Parietal lobe (tissue), 1 donor: ENCODE data around the gene ZSCAN16. TPM values are rescaled to one million over a fixed set of nuclear protein-coding genes. Genes with fewer than 3 reads are reported as not detected.

Source experiments
- total RNA-seq: library from RNA; depleted of rRNA; stranded (reverse); fragments of >200 nt; gene quantifications from one replicate; pipeline ENCODE4 v1.2.3, GENCODE V29; 2014

ZSCAN16 gene
- total RNA-seq, result 24.4 TPM

GRCh38 chr6:28124350-28124970 is at the start of gene ZSCAN16:
Gene ZSCAN16, plus strand, starts transcription at chr6:28124609. Its CDS starts 835 bp downstream, at chr6:28125444.

GRCh38 chr6:28080381-28080630 is 44.1 kb upstream of the ZSCAN16 start, which contains the start of gene ZNF165:
Gene ZNF165, plus strand, starts transcription at chr6:28080568. Its CDS starts 4,913 bp downstream, at chr6:28085481.

GRCh38 chr6:28141500-28142329 is 17.3 kb downstream of the ZSCAN16 start, which contains the start of gene ZKSCAN8:
Gene ZKSCAN8, plus strand, starts transcription at chr6:28141883. Its CDS starts 6,525 bp downstream, at chr6:28148408.

Other genes starting within 250 kb of the ZSCAN16 start
- gene OR2B2, start 212.2 kb upstream of the ZSCAN16 start, total RNA-seq, result not detected
- gene OR2B6, start 167.4 kb upstream of the ZSCAN16 start, total RNA-seq, result not detected
- gene ZNF165, start 44.0 kb upstream of the ZSCAN16 start, total RNA-seq, result 0.94 TPM
- gene ZKSCAN8, start 17.3 kb downstream of the ZSCAN16 start, total RNA-seq, result 41.9 TPM
- gene ZSCAN9, start 100.7 kb downstream of the ZSCAN16 start, total RNA-seq, result 52.3 TPM
- 9.1 TPM for gene ZKSCAN4, start 127.7 kb downstream of the ZSCAN16 start, total RNA-seq
- gene NKAPL, start 134.7 kb downstream of the ZSCAN16 start, total RNA-seq, result 5.0 TPM
- 45.4 TPM for gene ZSCAN26, start 142.5 kb downstream of the ZSCAN16 start, total RNA-seq
- gene PGBD1, start 157.0 kb downstream of the ZSCAN16 start, total RNA-seq, result 20.7 TPM
- gene ZSCAN31, start 211.5 kb downstream of the ZSCAN16 start, total RNA-seq, result 16.0 TPM
- 12.8 TPM for gene ZKSCAN3, start 225.3 kb downstream of the ZSCAN16 start, total RNA-seq